GM12878 (cell line): ENCODE measurements around the gene TLE2. TPM values are rescaled to one million over a fixed set of nuclear protein-coding genes. Genes with fewer than 3 reads are reported as not detected.

Experiments
- ATAC-seq: fragments of 200-7000 bp; cut with Tn5 transposase; 3 replicates; pipeline ENCODE4 v1.9.1; 2020; ENCODE audit warnings: mild to moderate bottlenecking, moderate library complexity
- BruUV-seq: library from RNA; stranded (reverse); fragments of 400-500 nt; replicated peaks from 2 replicates; lab custom pipeline; 2021; lab: Mats Ljungman, UMichigan
- CTCF ChIA-PET: fragments of 300-600 bp; sonication (Branson Sonifier 250); formaldehyde crosslinking; extraction: SDS; loops from one replicate; lab custom pipeline; 2021; ENCODE audit warnings: inconsistent platforms; lab: Yijun Ruan, JAX
- POLR2A ChIA-PET: fragments of 350-600 bp; formaldehyde crosslinking; extraction: SDS; loops from one replicate; lab custom pipeline; 2021; ENCODE audit warnings: inconsistent platforms; lab: Charles Lee
- RAD21 ChIA-PET: fragments of 300-600 bp; sonication (Branson Sonifier 250); formaldehyde crosslinking; loops from one replicate; lab custom pipeline; 2023; ENCODE audit warnings: antibody characterized with exemption; ENCODE audit not compliant: unreplicated experiment; lab: Charles Lee
- SMC1A ChIA-PET: fragments of 300-600 bp; sonication (Branson Sonifier 250); formaldehyde crosslinking; loops from one replicate; lab custom pipeline; 2023; ENCODE audit not compliant: unreplicated experiment, uncharacterized antibody; lab: Charles Lee
- DNase-seq: peaks from one replicate; pipeline ENCODE4 v3.0.0-alpha.2; 2011; ENCODE audit warnings: low read depth, low spot score
- FAIRE-seq: peaks from 3 replicates; lab custom pipeline; 2011; peaks lifted over from hg19 to GRCh38; lab: Jason Lieb, UNC
- H2AFZ ChIP-seq: 2 replicates; pipeline ENCODE4 v1.6.0; 2011; ENCODE audit warnings: low read depth, low read length, control low read depth; ENCODE audit not compliant: control insufficient read depth
- H3K27ac ChIP-seq: 2 replicates; pipeline ENCODE4 v1.5.1; 2011; ENCODE audit warnings: control low read depth; ENCODE audit not compliant: control insufficient read depth, insufficient read depth
- H3K27me3 ChIP-seq, 2 experiments: replicated peaks in 1 of 2; 2 replicates each; pipeline versions ENCODE4 v1.6.0 to v1.6.1; 2011; ENCODE audit warnings: low read length in 1 of 2; ENCODE audit not compliant: control insufficient read depth in 2 of 2, insufficient read depth in 2 of 2
- H3K36me3 ChIP-seq, 2 experiments: 2 replicates each; pipeline ENCODE4 v1.5.1; 2011; ENCODE audit warnings: low read length in 1 of 2; ENCODE audit not compliant: control insufficient read depth in 2 of 2, insufficient read depth in 2 of 2
- H3K4me1 ChIP-seq: 2 replicates; pipeline ENCODE4 v1.6.1; 2011; ENCODE audit warnings: mild to moderate bottlenecking, low read length, moderate library complexity, mixed read lengths; ENCODE audit not compliant: control insufficient read depth, insufficient read depth
- H3K4me2 ChIP-seq: 2 replicates; pipeline ENCODE4 v1.6.0; 2011; ENCODE audit warnings: control low read depth; ENCODE audit not compliant: control insufficient read depth, insufficient read depth
- H3K4me3 ChIP-seq: fragments of 200-600 bp; sonication (generic); 2 replicates; pipeline ENCODE4 v1.5.1; 2016
- H3K79me2 ChIP-seq: 2 replicates; pipeline ENCODE4 v1.6.0; 2011; ENCODE audit warnings: low read length; ENCODE audit not compliant: control insufficient read depth, insufficient read depth
- H3K9ac ChIP-seq: 2 replicates; pipeline ENCODE4 v1.8.0; 2011; ENCODE audit warnings: low read length, control low read depth, mixed read lengths; ENCODE audit not compliant: control insufficient read depth, insufficient read depth
- H3K9me3 ChIP-seq: replicated peaks from 3 replicates; pipeline ENCODE4 v1.5.1; 2011; ENCODE audit warnings: mild to moderate bottlenecking, low read length; ENCODE audit not compliant: control insufficient read depth, insufficient read depth
- H4K20me1 ChIP-seq: 2 replicates; pipeline ENCODE4 v1.6.0; 2011; ENCODE audit not compliant: control insufficient read depth, insufficient read depth
- BACH1 ChIP-seq: fragments of 450-650 bp; IDR thresholded peaks from 2 replicates; pipeline ENCODE4 v1.6.1; 2017; ENCODE audit warnings: mild to moderate bottlenecking, borderline replicate concordance
- DPF2 ChIP-seq: fragments of 450-650 bp; IDR thresholded peaks from 2 replicates; pipeline ENCODE4 v1.6.1; 2017; ENCODE audit warnings: mild to moderate bottlenecking
- FOS ChIP-seq: IDR thresholded peaks from 3 replicates; pipeline ENCODE4 v1.6.1; 2011; ENCODE audit warnings: borderline replicate concordance; ENCODE audit not compliant: insufficient read length; ENCODE audit errors: extremely low read depth
- KDM1A ChIP-seq: fragments of 200-600 bp; sonication (generic); IDR thresholded peaks from 2 replicates; pipeline ENCODE4 v1.6.1; 2016; ENCODE audit warnings: borderline replicate concordance
- KLF5 ChIP-seq: fragments of 450-650 bp; IDR thresholded peaks from 2 replicates; pipeline ENCODE4 v1.6.1; 2014; ENCODE audit warnings: mild to moderate bottlenecking; ENCODE audit not compliant: partially characterized antibody
- MEF2A ChIP-seq: IDR thresholded peaks from 2 replicates; pipeline ENCODE4 v1.6.1; 2011; ENCODE audit warnings: low read depth, mild to moderate bottlenecking, low read length, moderate library complexity; ENCODE audit not compliant: insufficient read depth
- NBN ChIP-seq: fragments of 450-650 bp; IDR thresholded peaks from 2 replicates; pipeline ENCODE4 v1.6.1; 2016
- NR2F1 ChIP-seq: fragments of 450-650 bp; conservative IDR thresholded peaks from 2 replicates; pipeline ENCODE4 v1.6.1; 2017; ENCODE audit warnings: mild to moderate bottlenecking
- PAX8 ChIP-seq: fragments of 450-650 bp; IDR thresholded peaks from 2 replicates; pipeline ENCODE4 v1.6.1; 2017; ENCODE audit warnings: mild to moderate bottlenecking, moderate library complexity
- POLR2AphosphoS5 ChIP-seq: IDR thresholded peaks from 2 replicates; pipeline ENCODE4 v1.6.1; 2011; ENCODE audit warnings: mild to moderate bottlenecking, low read length, inconsistent platforms
- SPI1 ChIP-seq: IDR thresholded peaks from 2 replicates; pipeline ENCODE4 v1.6.1; 2011; ENCODE audit warnings: low read depth, mild to moderate bottlenecking, low read length, moderate library complexity, borderline replicate concordance; ENCODE audit not compliant: insufficient read depth
- SUZ12 ChIP-seq: fragments of 200-600 bp; sonication (generic); IDR thresholded peaks from one replicate; pipeline ENCODE4 v1.6.1; 2018; ENCODE audit warnings: antibody characterized with exemption, mild to moderate bottlenecking; ENCODE audit not compliant: unreplicated experiment
- WRNIP1 ChIP-seq: IDR thresholded peaks from 2 replicates; pipeline ENCODE4 v1.6.1; 2011; ENCODE audit warnings: low read depth, low read length, improper control_type of control experiment, borderline replicate concordance
- YY1 ChIP-seq: IDR thresholded peaks from 2 replicates; pipeline ENCODE4 v1.6.1; 2011; ENCODE audit warnings: low read depth, mild to moderate bottlenecking, low read length
- ZNF274 ChIP-seq: IDR thresholded peaks from one replicate; pipeline ENCODE4 v1.8.0; 2011; ENCODE audit not compliant: insufficient read length, insufficient read depth
- WGBS: methylation state at CpG from one replicate; pipeline ENCODE4 v1.1.6; 2016; ENCODE audit warnings: low lambda C conversion rate; ENCODE audit not compliant: insufficient replicate concordance, insufficient coverage; ENCODE audit errors: missing lambda C conversion rate; 5-methylcytosine and 5-hydroxymethylcytosine counted together
- in situ Hi-C: fragments of 300-500 bp; cut with MboI; formaldehyde crosslinking; loops from 9 replicates; pipeline ENCODE4 v1.14.3; 2018; ENCODE audit warnings: mixed read lengths
- intact Hi-C: fragments of 100-400 bp; cut with micrococcal nuclease; formaldehyde crosslinking; loops from one replicate; pipeline ENCODE4 v1.14.2; 2022; ENCODE audit not compliant: unreplicated experiment
- polyA plus RNA-seq, 11 experiments: library from polyadenylated mRNA; depleted of rRNA in 4 of 11; unstranded in 6 of 11; stranded (reverse) in 5 of 11; fragments of >200 nt; fragmentation: Nextera tagmentation in 4 of 11; fragmentation: Illumina TruSeq in 1 of 11; extraction: Ambion mirVana in 4 of 11; extraction: Trizol in 1 of 11; gene quantifications; 1 replicate in 1 of 11; 2 replicates in 10 of 11; pipeline versions ENCODE4 v1.2.1 to v1.2.3, GENCODE V29; 2011 to 2016; ENCODE audit warnings: inconsistent platforms in 2 of 11, missing spikeins in 2 of 11, low read depth in 1 of 11
- total RNA-seq, 4 experiments: library from RNA; depleted of rRNA in 3 of 4; stranded (reverse); fragments of >200 nt in 3 of 4; fragmentation: Illumina TruSeq in 1 of 4; extraction: Trizol in 1 of 4; gene quantifications; 2 replicates each; pipeline versions ENCODE4 v1.2.1 to v1.2.3, GENCODE V29; 2013 to 2021
- TF ChIP-seq, protein P1 (sequence below): fragments of 450-650 bp; formaldehyde crosslinking; IDR thresholded peaks from 2 replicates; pipeline ENCODE4 v1.4.0; 2022; ENCODE audit warnings: mild to moderate bottlenecking, moderate library complexity

Gene TLE2
- total and polyA plus RNA-seq, 10 of the 15 experiments (the other 5 are each of a cell fraction or from before 2014, with no cell fraction given), result 0.05 to 0.21 (median 0.11) TPM; not detected in 5

DNA sequence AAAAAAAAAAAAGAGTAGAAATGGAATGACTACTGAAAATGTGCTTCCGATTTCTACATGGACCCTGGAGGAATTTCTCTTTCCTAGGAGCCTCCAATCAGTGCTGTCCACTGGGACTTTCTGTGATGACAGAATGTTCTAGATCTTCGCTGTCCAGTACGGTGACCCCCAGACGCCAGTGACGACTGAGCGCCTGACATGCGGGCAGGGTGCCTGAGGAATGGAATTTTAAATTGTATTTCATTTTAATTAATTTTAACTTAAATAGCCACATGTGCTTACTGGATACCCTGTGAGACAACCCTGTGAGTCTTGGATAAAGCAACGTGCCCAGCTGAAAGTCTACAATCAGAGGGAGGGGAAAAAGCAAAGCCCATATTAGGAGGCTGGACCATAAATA lies 55.9 kb downstream of the TLE2 start:
- ChIA-PET SMC1A (no interaction called here), POLR2A (no interaction called here), RAD21 (no interaction called here), CTCF (interaction anchor here (1.3 kb wide), 1 partner anchor 11 kb away, joined by 4 read pairs; no protein-coding TSS in a partner anchor)
- Histone ChIP-seq H2AFZ (no peak overlapping the region), H3K9ac (no peak overlapping the region), H3K4me1 (peaks cover 11% of the 10 kb centered on the region), H3K36me3 (no peaks in the 10 kb centered on the region), H3K27ac (no peak overlapping the region), H3K79me2 (no peaks in the 10 kb centered on the region), H3K4me2 (no peak overlapping the region), H4K20me1 (no peaks in the 10 kb centered on the region), H3K4me3 (no peak overlapping the region), H3K9me3 (no peaks in the 10 kb centered on the region), H3K27me3 (no peaks in the 10 kb centered on the region; a peak in 1 of 4 replicates)
- BruUV-seq, result no TSS peak
- no peak for FAIRE-seq
- intact Hi-C loops (no loop called here), in situ Hi-C loops (no loop called here)
- ATAC-seq, result no peak
- WGBS, result 69% methylated on average over 8 of the region's 8 CpGs
- no peak for DNase-seq
- no peak for TF ChIP-seq MEF2A
- TF ChIP-seq SUZ12, result no peak
- TF ChIP-seq WRNIP1, result no peak
- TF ChIP-seq ZNF274, result no peak
- no peak for TF ChIP-seq POLR2AphosphoS5
- no peak for TF ChIP-seq NBN

DNA sequence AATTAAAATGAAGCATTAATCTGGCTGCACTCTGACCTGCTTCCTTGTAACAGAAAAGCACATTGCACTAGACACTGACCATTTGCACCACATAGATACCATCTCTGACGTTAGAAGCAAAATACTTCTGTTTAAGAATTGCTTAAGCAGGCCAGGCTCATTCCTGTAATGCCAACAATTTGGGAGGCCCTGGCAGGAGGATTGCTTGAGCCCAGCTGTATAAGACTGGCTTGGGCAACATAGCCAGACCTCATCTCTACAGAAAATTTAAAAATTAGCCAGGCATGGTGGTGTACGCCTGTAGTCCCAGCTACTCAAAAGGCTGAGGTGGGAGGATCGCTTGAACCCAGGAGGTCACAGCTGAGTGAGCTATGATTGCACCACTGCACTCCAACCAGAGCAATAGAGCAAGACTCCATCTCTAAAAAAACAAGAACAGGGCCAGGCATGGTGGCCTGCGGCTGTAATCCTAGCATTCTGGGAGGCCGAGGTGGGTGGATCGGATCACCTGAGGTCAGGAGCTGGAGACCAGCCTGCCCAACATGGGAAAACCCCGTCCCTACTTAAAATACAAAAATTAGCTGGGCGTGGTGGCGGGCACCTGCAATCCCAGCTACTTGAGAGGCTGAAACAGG lies 58.8 kb downstream of the TLE2 start:
- H3K36me3 ChIP-seq, result no peaks in the 10 kb centered on the region
- BruUV-seq, result no TSS peak
- in situ Hi-C loops, result no loop called here
- no peaks in the 10 kb centered on the region; a peak in 1 of 4 replicates for H3K27me3 ChIP-seq
- no peak overlapping the region for H3K4me2 ChIP-seq
- 42% methylated on average over 9 of the region's 9 CpGs for WGBS
- no peak overlapping the region for H3K4me3 ChIP-seq
- no peaks in the 10 kb centered on the region for H3K79me2 ChIP-seq
- intact Hi-C loops, result no loop called here
- no peak overlapping the region for H3K9ac ChIP-seq
- ChIA-PET POLR2A (interaction anchor here (0.7 kb wide), 1 partner anchor 93 kb away, joined by 5 read pairs; no protein-coding TSS in a partner anchor), SMC1A (interaction anchor here (0.6 kb wide), 1 partner anchor 192 kb away, joined by 3 read pairs; no protein-coding TSS in a partner anchor), CTCF (interaction anchor here (0.9 to 1.6 kb wide), 5 partner anchors 8 to 278 kb away, joined by 3 to 6 read pairs (median 3); no protein-coding TSS in a partner anchor), RAD21 (no interaction called here)
- DNase-seq (no peak), FAIRE-seq (no peak), ATAC-seq (no peak)
- H3K9me3 ChIP-seq, result no peaks in the 10 kb centered on the region
- H2AFZ ChIP-seq, result no peak overlapping the region
- H3K4me1 ChIP-seq, result peaks cover 4% of the 10 kb centered on the region; the same call in 1 of the 2 replicates
- no peak overlapping the region for H3K27ac ChIP-seq
- H4K20me1 ChIP-seq, result no peaks in the 10 kb centered on the region
- TF ChIP-seq BACH1 (no peak), FOS (no peak), SPI1 (no peak), KLF5 (no peak), PAX8 (no peak), NR2F1 (no peak), DPF2 (no peak), KDM1A (no peak), YY1 (no peak)
- TF ChIP-seq, protein P1, sequence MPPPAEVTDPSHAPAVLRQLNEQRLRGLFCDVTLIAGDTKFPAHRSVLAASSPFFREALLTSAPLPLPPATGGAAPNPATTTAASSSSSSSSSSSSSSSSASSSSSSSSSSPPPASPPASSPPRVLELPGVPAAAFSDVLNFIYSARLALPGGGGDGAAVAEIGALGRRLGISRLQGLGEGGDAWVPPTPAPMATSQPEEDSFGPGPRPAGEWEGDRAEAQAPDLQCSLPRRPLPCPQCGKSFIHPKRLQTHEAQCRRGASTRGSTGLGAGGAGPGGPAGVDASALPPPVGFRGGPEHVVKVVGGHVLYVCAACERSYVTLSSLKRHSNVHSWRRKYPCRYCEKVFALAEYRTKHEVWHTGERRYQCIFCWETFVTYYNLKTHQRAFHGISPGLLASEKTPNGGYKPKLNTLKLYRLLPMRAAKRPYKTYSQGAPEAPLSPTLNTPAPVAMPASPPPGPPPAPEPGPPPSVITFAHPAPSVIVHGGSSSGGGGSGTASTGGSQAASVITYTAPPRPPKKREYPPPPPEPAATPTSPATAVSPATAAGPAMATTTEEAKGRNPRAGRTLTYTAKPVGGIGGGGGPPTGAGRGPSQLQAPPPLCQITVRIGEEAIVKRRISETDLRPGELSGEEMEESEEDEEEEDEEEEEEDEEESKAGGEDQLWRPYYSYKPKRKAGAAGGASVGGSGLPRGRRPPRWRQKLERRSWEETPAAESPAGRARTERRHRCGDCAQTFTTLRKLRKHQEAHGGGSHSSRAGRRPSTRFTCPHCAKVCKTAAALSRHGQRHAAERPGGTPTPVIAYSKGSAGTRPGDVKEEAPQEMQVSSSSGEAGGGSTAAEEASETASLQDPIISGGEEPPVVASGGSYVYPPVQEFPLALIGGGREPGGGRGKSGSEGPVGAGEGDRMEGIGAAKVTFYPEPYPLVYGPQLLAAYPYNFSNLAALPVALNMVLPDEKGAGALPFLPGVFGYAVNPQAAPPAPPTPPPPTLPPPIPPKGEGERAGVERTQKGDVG (CRISPR knock-in tag), result no peak
